ENCODE results near the gene SLC25A24.

The SLC25A24 gene

GRCh38 chr1:108084866-108085477, 115.2 kb downstream of the SLC25A24 start:
- no peaks in the 10 kb centered on the region for H4K20me1 ChIP-seq (ENCODE audit: insufficient read depth, low read length)
- ATAC-seq (ENCODE audit: insufficient read depth, low read depth) (no peak), DNase-seq (no peak)
- H3K36me3 ChIP-seq (ENCODE audit: insufficient read depth, low read length) = no peaks in the 10 kb centered on the region
- H3K9ac ChIP-seq (ENCODE audit: low read depth, low read length) = no peak overlapping the region
- peaks cover 38% of the 10 kb centered on the region for H3K4me1 ChIP-seq (ENCODE audit: insufficient read depth, low read length)
- no peak for TF ChIP-seq EZH2 (IDR thresholded peaks at IDR 0.05; ENCODE audit: borderline replicate concordance, low read depth, low read length, severe bottlenecking)
- no peak for TF ChIP-seq CTCF (IDR thresholded peaks at IDR 0.05; ENCODE audit: borderline replicate concordance, extremely low read depth, low read length, poor library complexity, severe bottlenecking)
- H3K4me3 ChIP-seq (ENCODE audit: low read depth in 1 of 2, low read length in 2 of 2) = no peak overlapping the region
- H2AFZ ChIP-seq (ENCODE audit: low read depth, low read length) = no peak overlapping the region
- no peaks in the 10 kb centered on the region for H3K79me2 ChIP-seq (ENCODE audit: insufficient read depth, low read length)
- H3K27me3 ChIP-seq (ENCODE audit: insufficient read depth, low read length, poor library complexity) = no peaks in the 10 kb centered on the region
- H3K4me2 ChIP-seq (ENCODE audit: insufficient read depth, low read length) = no peak overlapping the region
- no peak overlapping the region for H3K27ac ChIP-seq (ENCODE audit: low read length)
- H3K9me3 ChIP-seq (ENCODE audit: insufficient read depth, low read length, severe bottlenecking) = no peaks in the 10 kb centered on the region

Data from DND-41 (cell line).